Middle frontal gyrus (tissue), 1 donor: ENCODE data around the gene PM20D1.
"Not testable (repeated sequence)": the region's sequence is repeated elsewhere in the genome, so short reads cannot be mapped to it uniquely, and the experiment has no call there.

ENCODE experiments used
- DNase-seq: peaks from one replicate; pipeline ENCODE4 v3.0.0-alpha.2; 2015; ENCODE audit warnings: low spot score; ENCODE audit errors: extremely low spot score

Gene PM20D1

GRCh38 chr1:205849619-205850355 is at the start of gene PM20D1:
Gene PM20D1 (minus strand): TSS chr1:205850132. CDS start chr1:205850072, 60 bp downstream.
- peak; percentile 66 for DNase-seq

- DNase-seq, result no peak
Measured at GRCh38 chr1:205896351-205896750, 46.4 kb upstream of the PM20D1 start.

GRCh38 chr1:205894119-205894518 is 44.2 kb upstream of the PM20D1 start:
- DNase-seq, result not testable (repeated sequence)

GRCh38 chr1:205892175-205892574 is 42.2 kb upstream of the PM20D1 start:
- not testable (repeated sequence) for DNase-seq

- not testable (repeated sequence) for DNase-seq
Measured at GRCh38 chr1:205891481-205891880, 41.5 kb upstream of the PM20D1 start.

- DNase-seq, result not testable (repeated sequence)
Measured at GRCh38 chr1:205890631-205891030, 40.7 kb upstream of the PM20D1 start.

- not testable (repeated sequence) for DNase-seq
Measured at GRCh38 chr1:205889706-205890105, 39.8 kb upstream of the PM20D1 start.

- not testable (repeated sequence) for DNase-seq
Measured at GRCh38 chr1:205889006-205889405, 39.1 kb upstream of the PM20D1 start.

GRCh38 chr1:205883792-205884191 is 33.9 kb upstream of the PM20D1 start:
- no peak for DNase-seq

GRCh38 chr1:205880923-205881322 is 31.0 kb upstream of the PM20D1 start:
- DNase-seq, result no peak

- DNase-seq, result no peak
Measured at GRCh38 chr1:205879974-205880373, 30.0 kb upstream of the PM20D1 start.

- no peak for DNase-seq
Measured at GRCh38 chr1:205878026-205878425, 28.1 kb upstream of the PM20D1 start.

- DNase-seq, result not testable (repeated sequence)
Measured at GRCh38 chr1:205873148-205873547, 23.2 kb upstream of the PM20D1 start.

- no peak for DNase-seq
Measured at GRCh38 chr1:205870236-205870635, 20.3 kb upstream of the PM20D1 start.

GRCh38 chr1:205861540-205861939 is 11.6 kb upstream of the PM20D1 start:
- no peak for DNase-seq

- no peak for DNase-seq
Measured at GRCh38 chr1:205858141-205858961, 8.4 kb upstream of the PM20D1 start.

- not testable (repeated sequence) for DNase-seq
Measured at GRCh38 chr1:205857501-205857900, 7.6 kb upstream of the PM20D1 start.

- DNase-seq, result no peak
Measured at GRCh38 chr1:205856433-205856832, 6.5 kb upstream of the PM20D1 start.

- DNase-seq, result no peak
Measured at GRCh38 chr1:205852969-205853368, 3.0 kb upstream of the PM20D1 start.

- no peak for DNase-seq
Measured at GRCh38 chr1:205851993-205852392, 2.1 kb upstream of the PM20D1 start.

- no peak for DNase-seq
Measured at GRCh38 chr1:205843036-205843859, 6.7 kb downstream of the PM20D1 start.

- no peak for DNase-seq
Measured at GRCh38 chr1:205842229-205842628, 7.7 kb downstream of the PM20D1 start.
